ENCODE measurements around the gene AARS2.
"Not testable (repeated sequence)": the region's sequence is repeated elsewhere in the genome, so short reads cannot be mapped to it uniquely, and the experiment has no call there.

Gene AARS2

DNA sequence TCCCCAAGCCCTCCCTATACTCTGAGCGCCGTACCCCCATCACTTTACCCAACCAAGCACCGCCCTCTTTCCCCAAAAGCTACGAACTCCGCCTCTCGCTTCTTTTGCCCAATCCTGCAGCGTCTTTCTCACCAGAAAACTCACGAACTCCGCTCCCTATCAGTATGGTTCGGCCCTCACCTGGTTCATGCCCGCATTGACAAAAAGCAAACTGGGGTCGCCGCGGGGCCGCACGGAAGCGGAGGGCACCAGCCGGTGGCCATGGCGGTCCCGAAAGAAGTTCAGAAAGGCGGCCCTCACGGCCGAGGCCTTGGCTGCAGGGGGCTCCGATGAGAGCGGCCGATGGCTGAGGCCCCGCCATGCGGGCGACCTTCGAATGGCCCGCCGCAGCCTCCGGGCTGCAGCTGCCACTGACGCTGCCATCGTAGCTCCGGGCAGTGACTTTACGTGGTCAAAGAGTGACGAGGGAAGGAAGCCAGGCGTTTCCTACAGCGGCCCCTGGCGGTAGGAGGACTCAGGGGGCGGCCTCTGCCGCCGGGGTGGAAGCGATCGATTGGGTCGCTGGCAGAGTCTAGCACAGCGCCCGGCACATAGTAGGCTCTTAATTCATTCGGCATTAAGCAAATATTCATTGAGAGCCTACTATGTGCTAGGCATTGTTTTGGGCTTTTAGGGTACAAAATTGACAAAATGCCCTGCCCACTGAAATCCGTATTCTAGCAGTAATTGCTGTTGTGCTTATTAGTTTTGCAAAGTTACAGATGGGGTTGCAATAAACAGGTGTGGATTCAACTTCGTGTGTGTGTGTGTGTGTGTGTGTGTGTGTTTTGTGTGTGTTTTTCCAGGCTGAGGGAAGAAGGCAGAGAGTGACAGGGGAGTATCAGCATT, at the start of gene AARS2:
TSS of gene AARS2 (minus strand) at position 447 of the 888 bp plus-strand sequence. CDS start at position 423, 24 bp downstream.
- DNase-seq (ENCODE audit: low spot score): peak; percentile 94

DNA sequence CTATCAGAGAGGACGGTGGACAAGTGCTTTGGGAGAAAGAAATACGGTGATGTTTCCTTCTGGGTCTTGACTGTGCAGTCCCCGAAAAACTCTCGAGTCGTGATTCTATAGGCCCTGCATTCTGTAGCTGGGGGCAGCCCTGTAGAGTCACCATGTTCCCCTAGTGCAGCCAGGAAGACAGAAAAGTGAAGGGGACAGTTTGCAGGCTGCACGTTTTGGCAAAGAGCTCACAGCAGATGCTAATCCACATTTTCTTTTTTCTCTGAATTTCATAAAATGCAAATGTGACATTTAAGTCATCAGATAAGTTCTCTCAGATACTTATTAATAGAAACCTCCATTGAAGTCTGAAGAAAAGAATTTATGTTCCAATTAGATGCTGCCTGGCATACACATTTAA, 48.8 kb upstream of the AARS2 start:
- no peak for DNase-seq (ENCODE audit: low spot score)

DNA sequence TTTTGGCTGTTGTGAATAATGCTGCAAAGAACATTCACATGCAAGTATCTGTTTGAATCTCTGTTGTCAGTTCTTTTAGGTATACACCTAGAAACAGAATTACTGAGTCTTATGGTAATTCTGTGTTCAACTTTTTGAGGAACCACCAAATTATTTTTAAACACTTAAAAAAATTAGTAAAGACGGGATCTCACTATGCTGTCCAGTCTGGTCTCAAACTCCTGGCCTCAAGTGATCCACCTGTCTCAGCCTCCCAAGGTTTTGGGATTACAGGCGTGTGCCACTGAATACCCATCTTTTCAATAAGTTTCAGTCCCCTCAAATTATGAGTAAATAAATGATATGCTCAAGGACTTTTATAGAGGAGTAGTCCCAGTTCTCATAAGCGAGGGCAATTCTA, 46.8 kb upstream of the AARS2 start:
- no peak for DNase-seq (ENCODE audit: low spot score)

DNA sequence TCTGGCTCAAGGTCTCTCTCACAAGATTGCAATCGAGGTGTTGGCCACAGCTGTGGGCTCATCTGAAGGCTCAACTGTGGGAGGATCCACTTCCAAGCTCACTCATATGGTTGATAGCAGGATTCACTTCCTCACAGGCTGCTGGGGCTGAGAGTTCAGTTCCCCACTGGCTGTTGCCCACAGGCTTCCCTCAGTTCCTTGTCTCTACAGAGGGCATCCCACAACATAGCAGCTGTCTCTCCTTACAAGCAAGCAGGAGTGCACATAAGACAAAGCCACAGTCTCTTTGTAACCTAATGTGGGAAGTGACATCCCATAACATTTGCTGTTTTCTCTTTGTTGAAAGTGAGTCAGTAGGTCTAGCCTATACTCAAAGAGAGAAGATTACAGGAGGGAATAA, 43.3 kb upstream of the AARS2 start:
- no peak for DNase-seq (ENCODE audit: low spot score)

DNA sequence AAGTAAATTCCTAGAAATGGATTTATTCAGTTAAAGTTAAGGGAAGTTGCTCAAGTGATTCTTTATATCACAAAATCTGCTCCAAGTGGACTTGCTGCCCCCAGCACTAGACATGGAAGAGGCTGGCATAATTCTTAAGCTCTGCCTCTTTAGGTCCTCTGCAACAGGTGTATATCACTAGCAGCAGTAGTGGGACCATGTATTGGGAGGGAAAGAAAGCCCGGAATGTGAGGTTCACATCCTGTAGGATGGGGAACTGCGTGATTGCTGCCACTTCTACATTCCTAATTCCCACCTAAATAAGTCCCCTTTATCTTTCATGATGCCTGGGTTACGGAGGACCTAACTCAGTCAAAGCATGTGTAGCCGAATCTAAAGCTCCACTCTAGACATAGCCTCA, 42.5 kb upstream of the AARS2 start:
- no peak for DNase-seq (ENCODE audit: low spot score)

DNA sequence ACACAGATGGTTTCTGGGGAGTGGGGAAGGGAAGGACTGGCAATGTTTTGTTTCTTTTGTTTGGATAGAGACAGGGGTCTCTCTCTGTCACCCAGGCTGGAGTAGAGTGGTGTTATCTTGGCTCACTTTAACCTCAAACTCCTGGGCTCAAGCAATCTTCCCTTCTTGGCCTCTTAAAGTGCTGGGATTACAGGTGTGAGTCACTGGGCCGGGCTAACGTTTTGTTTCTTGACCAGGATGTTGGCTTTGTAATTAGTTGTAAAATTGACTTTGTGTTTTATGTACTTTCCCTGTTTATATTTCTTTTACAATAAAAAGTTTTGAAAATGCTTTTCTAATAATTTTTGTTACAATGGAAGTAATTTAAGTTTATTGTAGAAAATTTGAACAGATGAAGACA, 40.2 kb upstream of the AARS2 start:
- no peak for DNase-seq (ENCODE audit: low spot score)

DNA sequence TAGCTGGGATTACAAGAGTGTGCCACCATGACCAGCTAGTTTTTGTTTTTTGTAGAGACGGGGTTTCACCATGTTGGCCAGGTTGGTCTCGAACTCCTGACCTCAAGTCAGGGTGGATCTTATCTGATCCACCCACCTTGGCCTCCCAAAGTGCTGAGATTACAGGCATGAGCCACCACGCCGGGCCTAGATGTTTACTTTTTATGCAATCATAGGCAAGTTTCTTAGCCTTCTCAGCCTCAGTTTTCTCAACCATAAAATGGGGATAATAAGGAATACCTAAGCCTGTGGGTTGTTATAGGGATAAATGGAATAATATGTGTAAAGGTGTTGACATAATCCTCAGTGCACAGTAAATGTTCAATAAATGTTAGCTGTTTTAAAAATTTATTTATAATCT, 39.1 kb upstream of the AARS2 start:
- DNase-seq (ENCODE audit: low spot score): no peak

DNA sequence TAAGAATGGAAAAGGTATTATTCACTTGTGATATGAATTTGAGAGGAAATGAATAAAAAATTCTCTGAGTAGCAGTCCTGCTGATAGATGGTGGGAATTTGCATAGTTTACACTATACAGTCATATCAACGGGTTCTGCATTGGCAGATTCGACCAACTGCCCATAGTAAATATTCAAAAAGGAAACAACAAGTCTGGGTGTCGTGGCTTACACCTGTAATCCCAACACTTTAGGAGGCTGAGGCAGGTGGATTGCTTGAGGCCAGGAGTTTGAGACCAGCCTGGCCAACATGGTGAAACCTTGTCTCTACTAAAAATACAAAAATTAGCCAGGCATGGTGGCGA, 37.5 kb upstream of the AARS2 start:
- not testable (repeated sequence) for DNase-seq (ENCODE audit: low spot score)

DNA sequence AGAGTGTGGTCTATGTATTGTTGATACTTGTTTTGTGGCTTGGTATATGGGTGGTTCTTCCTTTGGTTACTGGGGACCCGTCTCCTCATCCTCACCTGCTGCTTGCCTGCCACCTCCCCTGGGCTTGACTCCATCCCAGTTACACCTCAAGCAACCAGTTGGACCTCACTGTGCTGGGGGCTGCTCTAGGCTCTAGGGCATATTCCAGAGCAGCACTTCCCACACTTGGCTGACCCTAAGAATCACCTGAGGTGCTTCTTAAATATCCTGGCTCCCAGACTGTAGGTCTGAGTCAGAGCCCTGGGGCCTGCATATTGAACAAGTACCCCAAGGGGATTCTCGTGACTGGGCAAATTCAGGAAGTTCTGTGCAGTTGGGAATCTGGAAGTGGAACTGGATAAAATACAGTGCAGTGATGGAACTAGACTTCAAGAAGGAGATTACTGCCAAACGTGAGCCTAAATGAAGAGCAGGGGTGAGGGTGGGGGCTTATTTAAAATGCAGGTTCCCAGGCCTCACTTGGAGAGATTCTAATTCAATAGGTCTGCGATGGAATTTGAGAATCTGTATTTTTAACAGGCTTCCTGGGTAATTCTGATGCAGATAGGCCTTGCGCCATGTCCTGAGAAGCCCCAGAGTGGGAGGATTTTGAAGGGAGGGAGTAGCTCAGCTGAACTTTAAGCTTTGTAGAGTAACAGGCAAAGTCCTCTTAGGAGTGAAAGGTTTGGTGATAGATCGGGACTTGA, 36.9 kb upstream of the AARS2 start:
- no peak for DNase-seq (ENCODE audit: low spot score)

DNA sequence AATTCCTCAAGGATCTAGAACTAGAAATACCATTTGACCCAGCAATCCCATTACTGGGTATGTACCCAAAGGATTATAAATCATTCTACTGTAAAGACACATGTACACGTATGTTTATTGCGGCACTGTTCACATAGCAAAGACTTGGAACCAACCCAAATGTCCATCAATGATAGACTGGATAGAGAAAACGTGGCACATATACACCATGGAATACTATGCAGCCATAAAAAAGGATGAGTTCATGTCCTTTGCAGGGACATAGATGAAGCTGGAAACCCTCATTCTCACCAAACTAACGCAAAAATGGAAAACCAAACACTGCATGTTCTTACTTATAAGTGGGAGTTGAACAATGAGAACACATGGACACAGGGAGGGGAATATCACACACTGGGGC, 33.7 kb upstream of the AARS2 start:
- DNase-seq (ENCODE audit: low spot score): not testable (repeated sequence)

DNA sequence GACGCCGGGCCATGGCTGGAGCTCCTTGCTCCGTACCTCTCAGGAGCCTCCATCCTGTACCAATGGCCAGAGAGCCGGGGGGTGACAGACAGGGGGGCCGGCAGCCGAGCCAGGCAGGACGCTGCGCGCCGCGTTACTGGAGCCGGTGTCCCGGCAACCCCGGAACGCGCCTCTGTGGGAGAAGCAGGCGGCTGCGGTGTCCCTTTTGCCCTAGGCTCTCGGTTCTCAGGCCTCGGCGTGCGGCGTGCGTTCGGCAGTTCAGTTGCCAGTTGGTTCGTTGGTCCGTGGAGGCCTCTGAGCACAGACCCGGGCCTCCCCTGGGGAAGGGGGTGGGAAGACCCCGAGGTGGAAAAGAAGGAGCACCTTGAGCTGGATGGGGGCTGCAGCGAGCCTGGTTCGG, 29.3 kb upstream of the AARS2 start, which contains the start of gene SPATS1:
TSS of gene SPATS1 (plus strand) at position 162 of the 400 bp plus-strand sequence. CDS start 446 bp downstream, outside the sequence.
- DNase-seq (ENCODE audit: low spot score): no peak

DNA sequence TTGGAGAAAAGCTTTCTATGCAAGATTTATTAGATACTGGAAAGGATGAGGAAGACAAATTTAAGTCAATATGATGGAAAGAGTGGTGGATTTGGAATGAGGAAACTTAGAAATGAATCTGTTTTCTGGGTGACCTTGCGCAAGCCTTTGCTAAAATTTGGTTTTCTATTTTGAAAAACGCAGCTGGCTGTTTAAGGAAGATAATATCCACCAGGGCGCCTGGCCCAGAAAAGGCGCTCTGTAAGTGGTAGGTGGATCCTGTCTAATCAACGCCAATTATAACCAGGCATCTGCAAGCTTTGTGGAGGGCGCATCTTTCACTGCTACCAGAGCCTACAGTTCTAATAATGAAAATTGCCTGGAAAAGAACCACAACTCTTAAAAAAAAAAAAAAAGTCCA, 28.9 kb upstream of the AARS2 start:
- DNase-seq (ENCODE audit: low spot score): no peak

DNA sequence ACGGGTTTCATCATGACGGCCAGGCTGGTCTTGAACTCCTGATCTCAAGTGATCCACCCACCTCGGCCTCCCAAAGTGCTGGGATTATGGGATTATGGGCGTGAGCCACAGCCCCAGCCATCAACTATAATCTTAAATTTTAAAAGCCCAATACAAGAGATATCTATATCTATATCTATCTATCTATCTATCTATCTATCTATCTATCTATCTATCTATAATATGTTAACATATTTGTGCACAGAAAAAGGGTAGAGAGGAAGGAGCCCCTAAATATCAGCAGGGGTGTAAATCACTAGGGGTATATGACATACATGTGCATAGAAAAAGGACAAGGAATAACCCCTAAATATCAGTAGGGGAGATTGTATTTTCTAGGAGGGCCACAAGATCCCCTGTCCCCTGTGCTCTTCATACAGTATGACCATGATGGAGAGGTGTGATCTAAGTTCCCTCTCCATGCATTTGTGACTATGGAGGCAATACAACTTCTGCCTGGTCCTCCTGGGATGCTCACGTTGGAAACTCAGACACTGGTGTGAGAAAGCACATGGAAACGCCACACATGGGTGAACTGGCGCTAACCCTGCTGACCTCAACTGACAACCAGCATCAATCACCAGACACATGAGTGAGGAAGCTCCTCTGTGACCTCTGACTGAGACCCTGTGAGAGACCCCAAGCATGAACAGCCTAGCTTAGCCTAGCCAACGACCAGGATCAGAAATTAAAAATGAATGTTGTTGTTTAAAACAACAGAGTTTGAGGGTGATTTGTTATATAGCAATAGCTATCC, 28.1 kb upstream of the AARS2 start:
- no peak for DNase-seq (ENCODE audit: low spot score)

DNA sequence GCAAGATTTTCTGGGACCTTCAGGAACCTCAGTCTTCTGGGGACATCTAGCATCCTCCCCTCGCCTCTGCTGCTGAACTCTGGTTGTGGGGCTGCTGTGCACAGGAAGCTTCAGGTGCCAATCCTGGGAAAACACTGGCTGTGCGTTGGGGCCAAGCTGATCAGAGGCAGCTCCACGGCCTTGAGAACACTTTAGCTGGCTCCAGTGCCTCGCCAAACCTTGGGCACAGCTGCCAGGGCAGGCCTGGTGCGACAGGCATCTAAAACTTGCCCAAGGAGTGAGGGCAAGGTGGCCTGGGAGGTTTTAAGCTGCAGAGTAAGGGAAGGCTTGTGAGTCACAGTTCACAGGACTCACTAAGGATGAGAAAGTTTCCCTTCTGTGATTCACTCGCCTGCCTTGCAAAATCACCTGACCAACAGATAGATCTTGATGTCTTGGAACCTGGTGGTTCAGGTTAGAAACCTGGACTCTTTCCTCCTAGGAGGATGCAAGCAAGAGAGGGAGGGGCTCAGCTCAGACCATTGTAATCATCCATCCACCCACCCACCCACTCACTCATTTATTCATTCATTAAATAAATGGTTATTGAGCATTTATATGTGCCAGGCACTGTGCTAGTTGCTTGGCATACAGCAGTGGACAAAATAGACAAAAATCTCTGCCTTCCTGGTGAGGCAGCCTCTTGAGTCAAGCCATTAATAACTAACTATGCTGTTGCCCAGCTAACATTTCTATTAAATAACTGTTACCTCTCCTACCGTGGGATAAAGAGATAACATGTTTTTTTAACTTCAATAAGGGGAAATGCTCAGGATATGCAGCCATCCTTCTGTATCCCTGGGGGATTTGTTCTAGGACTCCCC, 26.8 kb upstream of the AARS2 start:
- DNase-seq (ENCODE audit: low spot score): no peak

DNA sequence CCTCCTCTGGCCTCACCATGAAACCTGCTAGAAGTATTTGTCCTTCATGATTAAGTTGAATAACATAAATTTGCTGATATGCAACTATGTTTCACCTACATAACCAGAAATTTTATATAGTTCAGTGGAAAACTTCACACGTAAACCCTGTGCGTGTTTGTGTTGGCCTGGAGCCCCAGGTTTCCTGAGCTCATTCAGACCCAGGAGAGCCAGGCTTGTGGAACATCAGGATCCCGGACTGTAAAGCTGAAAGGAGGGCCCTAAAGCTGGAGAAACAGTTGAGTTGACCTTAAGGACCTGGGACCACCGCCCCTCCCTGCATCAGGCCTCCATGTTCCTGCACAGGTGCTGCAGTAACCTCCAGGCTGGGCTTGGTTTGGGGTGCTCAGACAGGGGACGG, 26.2 kb upstream of the AARS2 start:
- DNase-seq (ENCODE audit: low spot score): no peak

DNA sequence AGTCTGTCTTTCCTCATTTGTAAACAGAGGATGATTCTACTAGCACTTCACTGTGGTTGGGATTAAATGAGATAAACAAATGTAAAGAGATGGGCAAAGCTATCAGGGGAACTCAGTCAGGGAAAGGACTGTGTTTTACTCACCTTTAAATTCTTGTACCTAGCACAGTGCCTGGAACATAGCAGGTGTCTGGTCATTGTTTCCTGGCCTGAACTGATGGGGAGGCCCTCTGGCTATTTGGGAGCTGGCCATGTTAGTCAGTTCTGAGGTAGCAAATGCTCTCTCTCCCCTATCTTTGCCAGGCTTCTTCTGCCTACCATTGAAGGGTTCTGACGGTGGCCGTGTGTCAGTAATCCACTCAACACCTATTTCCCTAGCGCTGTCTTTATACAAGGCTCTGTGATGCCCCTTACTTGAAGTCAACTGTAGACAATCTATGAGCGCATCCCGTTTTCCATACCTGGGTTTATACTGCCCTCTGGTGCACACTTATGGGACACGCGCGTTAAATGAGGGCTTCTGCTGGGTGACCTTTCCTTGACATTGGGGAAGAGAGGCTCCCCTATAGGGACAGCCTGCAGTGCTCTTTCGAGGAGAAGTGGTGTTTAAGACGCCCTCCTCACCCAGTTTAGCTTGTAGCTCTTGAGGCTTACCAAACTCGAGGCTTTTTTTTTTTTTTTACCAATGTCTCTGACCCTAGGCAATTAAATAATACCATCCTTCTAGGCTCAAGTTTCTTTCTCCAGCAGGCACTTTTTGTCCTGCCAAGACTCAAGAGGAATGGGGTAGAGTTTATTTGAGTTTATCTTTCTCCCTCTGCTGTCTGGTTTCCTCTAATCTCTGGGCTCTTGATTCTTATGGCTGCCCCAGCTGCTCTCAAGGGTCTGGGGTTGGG, 25.3 kb upstream of the AARS2 start:
- DNase-seq (ENCODE audit: low spot score): peak; percentile 88

DNA sequence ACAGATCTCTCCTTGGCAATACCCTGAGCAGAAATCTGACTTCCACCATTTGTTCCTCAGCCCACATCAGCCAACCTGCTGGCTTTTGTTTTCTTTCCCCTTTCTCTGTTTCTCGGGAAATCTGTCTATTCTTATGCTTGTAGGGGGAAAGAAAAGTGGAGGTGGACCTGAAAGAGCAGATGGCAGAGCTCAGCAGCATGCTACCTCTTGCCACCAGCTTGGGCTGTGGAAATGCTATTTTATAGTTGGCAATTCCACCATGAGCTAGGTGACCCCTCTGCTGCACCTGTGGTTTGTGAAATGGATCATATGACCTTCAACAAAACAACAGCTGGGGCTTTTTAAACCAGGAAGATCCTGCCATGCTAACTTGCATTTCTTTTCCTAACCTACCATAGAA, 22.5 kb upstream of the AARS2 start:
- DNase-seq (ENCODE audit: low spot score): no peak

DNA sequence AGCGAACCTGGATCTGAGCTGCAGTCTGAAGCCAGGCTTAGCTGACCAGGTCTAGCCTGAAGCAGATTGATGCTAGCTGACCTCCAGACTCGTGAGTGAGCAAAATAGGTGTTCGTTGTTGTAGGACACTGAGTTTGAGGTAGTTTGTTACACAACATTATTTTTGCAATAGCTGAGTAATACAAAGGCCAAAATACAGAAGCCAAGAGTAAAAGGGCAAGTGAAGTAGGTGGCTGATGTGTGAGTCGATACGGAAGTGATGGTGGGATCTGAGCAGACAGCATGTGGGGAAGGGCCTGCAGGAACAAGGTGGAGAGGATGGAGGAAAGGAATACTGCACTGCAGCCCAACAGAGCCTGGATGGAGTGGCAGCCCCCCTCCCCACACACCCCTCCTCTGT, 20.8 kb upstream of the AARS2 start:
- DNase-seq (ENCODE audit: low spot score): no peak

DNA sequence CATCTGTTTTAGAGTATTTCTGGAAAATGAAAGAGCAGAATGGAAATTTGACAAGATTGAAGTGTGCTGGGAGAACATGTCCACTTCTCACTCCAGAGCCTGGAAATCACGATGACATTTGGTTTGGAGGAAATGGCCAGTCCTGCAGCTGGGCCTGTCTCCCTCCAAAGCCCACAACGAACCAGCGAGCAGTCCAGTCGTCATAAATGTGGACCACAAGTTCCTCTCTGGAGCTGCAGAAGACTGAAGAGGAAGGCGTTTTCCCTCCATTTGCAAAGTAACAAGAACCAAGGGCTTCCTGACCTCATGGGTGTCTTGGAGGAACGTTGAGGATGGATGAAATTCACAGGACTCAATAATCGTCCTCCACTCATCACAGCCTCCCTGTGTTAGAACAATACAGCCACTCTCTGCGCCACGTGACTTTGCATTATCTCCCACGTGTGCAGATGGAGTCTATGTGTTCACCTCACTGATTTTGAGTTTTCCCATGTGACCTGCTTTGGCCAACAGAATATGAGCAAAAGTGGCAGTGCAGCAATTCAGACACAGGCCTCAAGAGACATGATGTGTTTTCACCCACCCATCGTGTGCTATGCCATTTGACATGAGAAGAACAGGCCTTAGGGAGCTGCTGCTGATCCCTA, 20.2 kb upstream of the AARS2 start:
- no peak for DNase-seq (ENCODE audit: low spot score)

DNA sequence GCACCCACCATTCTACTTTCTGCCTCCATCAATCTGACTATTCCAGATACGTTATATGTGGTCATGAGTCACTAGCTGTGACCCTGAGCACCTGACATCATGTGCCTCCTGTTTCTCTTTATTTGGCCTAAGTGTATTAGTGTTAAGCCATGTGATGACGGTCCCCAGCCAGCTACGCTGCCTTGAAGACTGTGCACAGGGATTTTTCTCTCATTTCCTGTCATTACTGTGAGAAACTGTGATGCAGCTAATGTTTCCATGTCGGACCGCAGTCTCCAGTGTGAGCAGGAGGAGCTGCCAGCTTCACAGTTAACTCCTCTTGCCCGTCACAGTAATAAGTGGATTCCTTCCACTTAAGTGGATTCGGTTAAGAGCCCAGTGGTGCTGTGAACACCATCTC, 19.4 kb upstream of the AARS2 start:
- no peak for DNase-seq (ENCODE audit: low spot score)

Measured in NAMALWA (cell line).